ENCODE results near the gene GAR1. TPM values are rescaled to one million over a fixed set of nuclear protein-coding genes. Genes with fewer than 3 reads are reported as not detected.

The GAR1 gene
- total RNA-seq, 1 experiment from 2014 or later: 30.8 TPM

- Histone ChIP-seq H3K4me1 (0 out of 2 replicates have a peak, but pooled peaks cover 7% of the 10 kb centered on the region), H3K4me3 (ENCODE audit: low read depth, low read length) (no peak overlapping the region), H3K27me3 (replicated peaks; ENCODE audit: control insufficient read depth, insufficient read depth, low read length) (no peaks in the 10 kb centered on the region), H3K9me3 (no peaks in the 10 kb centered on the region), H3K36me3 (ENCODE audit: control insufficient read depth, insufficient read depth, low read length) (no peaks in the 10 kb centered on the region)
- no peak for TF ChIP-seq CTCF (IDR thresholded peaks at IDR 0.05; ENCODE audit: insufficient read depth in 1 of 2, low read depth in 1 of 2, low read length in 1 of 2, severe bottlenecking in 1 of 2, unreplicated experiment in 1 of 2)
- intact Hi-C loops (cut with micrococcal nuclease; ENCODE audit: unreplicated experiment): no loop called here
- Mint-ChIP-seq H3K4me1 (ENCODE audit: low read depth, unreplicated experiment) (peaks cover 11% of the 10 kb centered on the region), H3K27me3 (ENCODE audit: insufficient read depth, unreplicated experiment) (no peaks in the 10 kb centered on the region), H3K36me3 (ENCODE audit: insufficient read depth, unreplicated experiment) (no peaks in the 10 kb centered on the region), H3K4me3 (ENCODE audit: unreplicated experiment) (peak overlapping the region; percentile 33), H3K9me3 (ENCODE audit: unreplicated experiment) (no peaks in the 10 kb centered on the region), H3K27ac (ENCODE audit: unreplicated experiment) (no peak overlapping the region)
- ChIA-PET CTCF (no interaction called here), POLR2A (no interaction called here)
- no TSS peak for BruUV-seq (replicated peaks)
- DNase-seq: peak in 1 of 2 experiments; percentile 6
These were observed 31.0 kb downstream of the GAR1 start for GRCh38 chr4:109846395-109847098.

- H3K27ac Mint-ChIP-seq (ENCODE audit: unreplicated experiment): no peak within 1 kb of the TSS
- H3K4me1 Mint-ChIP-seq (ENCODE audit: low read depth, unreplicated experiment): peaks cover 11% of the 10 kb centered on the region
- Histone ChIP-seq H3K27me3 (replicated peaks; ENCODE audit: control insufficient read depth, insufficient read depth, low read length) (no peaks in the 10 kb centered on the region), H3K9me3 (no peaks in the 10 kb centered on the region), H3K4me1 (0 out of 2 replicates have a peak, but pooled peaks cover 7% of the 10 kb centered on the region), H3K36me3 (ENCODE audit: control insufficient read depth, insufficient read depth, low read length) (no peaks in the 10 kb centered on the region), H3K4me3 (ENCODE audit: low read depth, low read length) (no peak within 1 kb of the TSS)
- no peaks in the 10 kb centered on the region for H3K36me3 Mint-ChIP-seq (ENCODE audit: insufficient read depth, unreplicated experiment)
- ChIA-PET CTCF (no interaction called here), POLR2A (no interaction called here)
- H3K27me3 Mint-ChIP-seq (ENCODE audit: insufficient read depth, unreplicated experiment): no peaks in the 10 kb centered on the region
- DNase-seq: no peak
- H3K4me3 Mint-ChIP-seq (ENCODE audit: unreplicated experiment): peak within 1 kb of the TSS; percentile 33
- TF ChIP-seq CTCF (IDR thresholded peaks at IDR 0.05; ENCODE audit: insufficient read depth in 1 of 2, low read depth in 1 of 2, low read length in 1 of 2, severe bottlenecking in 1 of 2, unreplicated experiment in 1 of 2): no peak
- intact Hi-C loops (cut with micrococcal nuclease; ENCODE audit: unreplicated experiment): no loop called here
- H3K9me3 Mint-ChIP-seq (ENCODE audit: unreplicated experiment): no peaks in the 10 kb centered on the region
- no TSS peak for BruUV-seq (replicated peaks)
These were observed 32.4 kb downstream of the GAR1 start, which contains the start of gene LRIT3 for GRCh38 chr4:109847896-109848442. LRIT3 (plus strand) TSS chr4:109848107; CDS start chr4:109848202, 95 bp downstream.

GRCh38 chr4:109848501-109848900 is 32.9 kb downstream of the GAR1 start:
- Mint-ChIP-seq H3K27me3 (ENCODE audit: insufficient read depth, unreplicated experiment) (no peaks in the 10 kb centered on the region), H3K4me1 (ENCODE audit: low read depth, unreplicated experiment) (peaks cover 11% of the 10 kb centered on the region), H3K36me3 (ENCODE audit: insufficient read depth, unreplicated experiment) (no peaks in the 10 kb centered on the region), H3K4me3 (ENCODE audit: unreplicated experiment) (no peak overlapping the region), H3K27ac (ENCODE audit: unreplicated experiment) (no peak overlapping the region), H3K9me3 (ENCODE audit: unreplicated experiment) (no peaks in the 10 kb centered on the region)
- Histone ChIP-seq H3K9me3 (no peaks in the 10 kb centered on the region), H3K4me1 (0 out of 2 replicates have a peak, but pooled peaks cover 7% of the 10 kb centered on the region), H3K4me3 (ENCODE audit: low read depth, low read length) (no peak overlapping the region), H3K36me3 (ENCODE audit: control insufficient read depth, insufficient read depth, low read length) (no peaks in the 10 kb centered on the region), H3K27me3 (replicated peaks; ENCODE audit: control insufficient read depth, insufficient read depth, low read length) (no peaks in the 10 kb centered on the region)
- ChIA-PET CTCF (no interaction called here), POLR2A (no interaction called here)
- TF ChIP-seq CTCF (IDR thresholded peaks at IDR 0.05; ENCODE audit: insufficient read depth in 1 of 2, low read depth in 1 of 2, low read length in 1 of 2, severe bottlenecking in 1 of 2, unreplicated experiment in 1 of 2): no peak
- intact Hi-C loops (cut with micrococcal nuclease; ENCODE audit: unreplicated experiment): no loop called here
- no TSS peak for BruUV-seq (replicated peaks)
- DNase-seq: no peak
